Upper lobe of right lung (tissue), 1 donor: ENCODE data around the gene OR6J1. TPM values are rescaled to one million over a fixed set of nuclear protein-coding genes. Genes with fewer than 3 reads are reported as not detected.
"Not testable (repeated sequence)": the region's sequence is repeated elsewhere in the genome, so short reads cannot be mapped to it uniquely, and the experiment has no call there.

Experiments used
- ATAC-seq: fragments of 200-7000 bp; cut with Tn5 transposase; one replicate; pipeline ENCODE4 v1.9.1; 2020; ENCODE audit warnings: mild to moderate bottlenecking, moderate library complexity
- DNase-seq: peaks from one replicate; pipeline ENCODE4 v3.0.0-alpha.2; 2020
- H3K27ac ChIP-seq: fragments of 200-600 bp; one replicate; pipeline ENCODE4 v1.8.0; 2022
- H3K27me3 ChIP-seq: fragments of 200-600 bp; one replicate; pipeline ENCODE4 v1.8.0; 2022; ENCODE audit warnings: mild to moderate bottlenecking
- H3K36me3 ChIP-seq: fragments of 200-600 bp; one replicate; pipeline ENCODE4 v1.8.0; 2022
- H3K4me1 ChIP-seq: fragments of 200-600 bp; one replicate; pipeline ENCODE4 v1.8.0; 2022
- H3K4me3 ChIP-seq: fragments of 200-600 bp; one replicate; pipeline ENCODE4 v1.8.0; 2022; ENCODE audit warnings: mild to moderate bottlenecking
- H3K9me3 ChIP-seq: fragments of 200-600 bp; one replicate; pipeline ENCODE4 v1.8.0; 2022
- intact Hi-C: fragments of 100-400 bp; cut with DNase I; formaldehyde crosslinking; loops from one replicate; pipeline ENCODE4 v1.11.0; 2022
- total RNA-seq: library from RNA; stranded (reverse); fragmentation: NEBNext Ultra II Directional; extraction: Animal tissue kit (Norgen Biotek cat#: 25700); gene quantifications from one replicate; pipeline ENCODE4 v1.2.1, GENCODE V29; 2021
- TF ChIP-seq, protein P1 (sequence below): fragments of 200-600 bp; IDR thresholded peaks from one replicate; pipeline ENCODE4 v1.8.0; 2022; ENCODE audit warnings: antibody characterized with exemption
- donor health status: DM: no; HTN: yes; CAD: no; lungs with severe emphysema.

The OR6J1 gene
- total RNA-seq, 1 donor from 2014 or later = not detected

DNA sequence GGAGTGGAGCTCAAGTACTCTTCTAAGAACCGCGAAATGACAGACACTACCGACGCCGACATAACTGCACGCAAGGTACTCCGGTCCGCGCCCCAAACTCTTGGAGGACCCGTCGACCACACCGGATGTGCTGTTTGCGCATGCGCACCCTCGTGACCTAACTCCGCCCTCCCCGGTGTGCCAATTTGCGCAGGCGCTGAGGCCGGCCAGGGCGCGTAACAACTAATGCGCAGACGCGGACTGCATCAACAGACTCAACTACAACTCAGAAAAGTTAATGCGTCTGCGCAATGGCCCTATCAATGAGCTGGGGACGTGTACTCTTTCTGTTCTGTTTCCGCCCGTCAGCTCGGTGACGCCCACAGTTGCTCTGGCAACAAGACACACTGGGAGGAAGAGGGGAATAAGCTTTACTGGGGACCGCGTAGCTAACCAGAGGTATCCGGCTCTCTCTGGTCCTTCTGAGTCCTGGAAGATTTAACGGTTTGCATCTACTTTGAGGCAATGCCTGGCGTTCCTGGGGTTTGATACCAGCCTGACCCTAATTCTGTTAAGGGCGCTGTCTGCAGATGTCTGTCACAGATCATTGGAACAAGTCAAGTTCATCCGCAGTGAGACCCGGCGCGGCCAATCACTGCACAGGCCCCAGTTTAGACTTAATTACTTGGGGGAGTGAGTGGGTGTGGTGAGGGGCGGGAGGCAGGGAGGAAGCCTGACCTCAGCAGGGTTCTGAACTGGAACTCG is 54.9 kb downstream of the OR6J1 start, which contains the start of gene DAD1:
Gene DAD1, minus strand, starts transcription at position 129 of the 744 bp plus-strand sequence. Its CDS starts 67 bp downstream, at position 62.
- H3K27me3 ChIP-seq = no peaks in the 10 kb centered on the region
- H3K4me1 ChIP-seq = peaks cover 30% of the 10 kb centered on the region
- ATAC-seq (peak; percentile 98), DNase-seq (peak; percentile 99)
- no peaks in the 10 kb centered on the region for H3K9me3 ChIP-seq
- H3K36me3 ChIP-seq = no peaks in the 10 kb centered on the region
- peak within 1 kb of the TSS; percentile 99 for H3K27ac ChIP-seq
- intact Hi-C loops = no loop called here
- peak within 1 kb of the TSS; percentile 72 for H3K4me3 ChIP-seq
- TF ChIP-seq, protein P1, sequence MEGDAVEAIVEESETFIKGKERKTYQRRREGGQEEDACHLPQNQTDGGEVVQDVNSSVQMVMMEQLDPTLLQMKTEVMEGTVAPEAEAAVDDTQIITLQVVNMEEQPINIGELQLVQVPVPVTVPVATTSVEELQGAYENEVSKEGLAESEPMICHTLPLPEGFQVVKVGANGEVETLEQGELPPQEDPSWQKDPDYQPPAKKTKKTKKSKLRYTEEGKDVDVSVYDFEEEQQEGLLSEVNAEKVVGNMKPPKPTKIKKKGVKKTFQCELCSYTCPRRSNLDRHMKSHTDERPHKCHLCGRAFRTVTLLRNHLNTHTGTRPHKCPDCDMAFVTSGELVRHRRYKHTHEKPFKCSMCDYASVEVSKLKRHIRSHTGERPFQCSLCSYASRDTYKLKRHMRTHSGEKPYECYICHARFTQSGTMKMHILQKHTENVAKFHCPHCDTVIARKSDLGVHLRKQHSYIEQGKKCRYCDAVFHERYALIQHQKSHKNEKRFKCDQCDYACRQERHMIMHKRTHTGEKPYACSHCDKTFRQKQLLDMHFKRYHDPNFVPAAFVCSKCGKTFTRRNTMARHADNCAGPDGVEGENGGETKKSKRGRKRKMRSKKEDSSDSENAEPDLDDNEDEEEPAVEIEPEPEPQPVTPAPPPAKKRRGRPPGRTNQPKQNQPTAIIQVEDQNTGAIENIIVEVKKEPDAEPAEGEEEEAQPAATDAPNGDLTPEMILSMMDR = no peak

DNA sequence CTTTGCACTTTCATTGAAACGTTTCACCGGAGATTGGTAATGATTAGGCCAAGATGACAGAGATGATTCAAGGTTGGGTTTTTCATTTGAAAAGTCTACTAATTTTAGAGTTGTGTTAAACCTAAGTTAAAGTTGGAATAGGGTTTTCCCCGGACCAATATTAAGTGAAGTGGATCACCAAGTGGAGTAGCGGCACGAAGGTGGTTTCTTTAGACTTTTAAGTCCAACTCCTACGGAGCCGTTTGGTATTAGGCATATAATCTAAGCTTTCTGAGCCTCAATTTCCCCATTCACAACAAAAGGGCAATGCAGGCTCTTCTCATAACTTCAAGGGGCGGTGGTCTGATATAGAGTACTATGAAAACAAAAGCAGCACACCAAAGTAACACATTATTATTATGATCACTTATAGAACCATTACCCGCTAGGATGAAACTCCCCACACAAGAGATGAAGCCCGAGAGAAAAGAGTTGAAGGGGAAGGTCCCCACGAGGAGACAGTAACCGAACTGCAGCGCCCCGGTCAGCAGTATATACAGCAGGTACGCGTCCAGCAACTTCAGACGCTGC is 55.5 kb downstream of the OR6J1 start:
- peak overlapping the region; percentile 72 for H3K4me3 ChIP-seq
- H3K9me3 ChIP-seq = no peaks in the 10 kb centered on the region
- no peaks in the 10 kb centered on the region for H3K36me3 ChIP-seq
- peaks cover 31% of the 10 kb centered on the region for H3K4me1 ChIP-seq
- DNase-seq = no peak
- intact Hi-C loops = no loop called here
- TF ChIP-seq, protein P1 = no peak
- H3K27ac ChIP-seq = peak overlapping the region; percentile 99
- no peak for ATAC-seq
- H3K27me3 ChIP-seq = no peaks in the 10 kb centered on the region

DNA sequence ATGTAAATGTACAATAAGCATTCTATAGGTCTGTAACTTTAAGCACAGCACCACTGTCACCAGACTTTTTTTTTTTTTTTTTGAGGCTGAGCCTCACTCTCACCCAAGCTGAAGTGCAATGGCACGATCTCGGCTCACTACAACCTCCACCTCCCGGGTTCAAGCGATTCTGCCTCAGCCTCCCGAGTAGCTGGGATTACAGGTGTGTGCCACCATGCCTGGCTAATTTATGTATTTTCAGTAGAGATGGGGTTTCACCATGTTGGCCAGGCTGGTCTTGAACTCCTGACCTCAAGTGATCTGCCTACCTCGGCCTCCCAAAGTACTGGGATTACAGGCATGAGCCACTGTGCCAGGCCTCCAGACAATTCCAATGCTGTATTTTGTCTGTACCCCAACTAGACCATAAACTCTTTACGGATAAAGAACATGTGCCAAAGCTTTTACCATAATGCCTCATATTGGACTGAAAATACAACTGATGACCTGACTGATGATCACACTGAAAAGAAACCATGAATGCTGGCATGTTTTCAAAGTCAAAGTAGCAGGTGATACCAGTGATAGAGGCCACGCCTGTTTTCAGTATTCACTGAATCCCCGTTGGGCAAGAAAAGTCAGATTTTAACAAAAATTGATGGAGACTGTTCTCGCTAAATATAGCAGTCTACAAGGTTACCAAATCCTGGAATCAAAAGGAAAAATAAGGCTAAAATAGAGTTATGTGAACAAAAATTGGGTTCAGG is 56.3 kb downstream of the OR6J1 start:
- DNase-seq, ATAC-seq, H3K36me3 ChIP-seq, H3K27me3 ChIP-seq, H3K9me3 ChIP-seq, intact Hi-C loops: not testable (repeated sequence)
- Histone ChIP-seq H3K4me1 (peaks cover 38% of the 10 kb centered on the region), H3K27ac (peak overlapping the region; percentile 99), H3K4me3 (peak overlapping the region; percentile 72)

DNA sequence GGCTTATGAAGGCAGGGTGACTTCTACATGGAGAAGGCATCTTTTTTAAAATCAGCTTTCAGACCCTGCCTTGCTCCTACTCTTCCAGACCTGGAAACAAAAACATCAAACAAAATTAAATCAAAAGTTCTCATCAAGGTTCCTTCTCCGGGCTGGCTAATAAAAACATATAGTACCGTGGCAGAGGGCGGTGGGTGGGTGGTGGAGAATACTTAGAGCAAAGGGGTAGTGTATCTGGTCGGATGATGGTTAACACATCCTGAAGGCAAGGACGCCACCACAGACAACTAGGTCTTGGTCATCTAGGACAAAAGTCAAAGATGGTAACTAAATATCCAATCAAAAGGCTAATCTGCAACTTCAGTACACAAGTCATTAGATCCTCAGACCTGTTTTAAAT is 56.9 kb downstream of the OR6J1 start:
- H3K4me1 ChIP-seq = peaks cover 38% of the 10 kb centered on the region
- H3K27ac ChIP-seq = peak overlapping the region; percentile 44
- no peak overlapping the region for H3K4me3 ChIP-seq
- TF ChIP-seq, protein P1 = no peak
- no peaks in the 10 kb centered on the region for H3K9me3 ChIP-seq
- DNase-seq (no peak), ATAC-seq (no peak)
- H3K27me3 ChIP-seq = no peaks in the 10 kb centered on the region
- intact Hi-C loops = no loop called here
- no peaks in the 10 kb centered on the region for H3K36me3 ChIP-seq

DNA sequence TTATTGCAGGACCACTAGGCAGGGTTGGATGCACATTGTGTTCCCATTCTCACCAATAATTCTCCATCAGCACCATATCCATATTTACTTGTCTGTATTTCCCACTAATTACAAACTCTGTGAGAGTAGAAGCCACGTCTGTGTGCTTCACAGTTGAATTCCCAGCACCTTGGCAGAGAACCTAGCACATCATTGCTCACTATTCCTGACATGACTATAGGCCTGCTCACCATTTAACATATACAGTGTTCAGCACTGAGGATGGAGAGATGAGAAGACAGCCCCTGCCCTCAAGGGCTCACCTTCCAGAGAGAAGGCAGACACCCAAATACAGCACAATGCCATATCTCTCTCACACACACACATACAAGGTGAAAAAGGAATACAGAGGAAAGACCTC is 60.2 kb downstream of the OR6J1 start:
- H3K36me3 ChIP-seq = no peaks in the 10 kb centered on the region
- H3K4me1 ChIP-seq = peaks cover 38% of the 10 kb centered on the region
- ATAC-seq (no peak), DNase-seq (no peak)
- intact Hi-C loops = no loop called here
- no peak overlapping the region for H3K27ac ChIP-seq
- TF ChIP-seq, protein P1 = no peak
- no peaks in the 10 kb centered on the region for H3K9me3 ChIP-seq
- H3K4me3 ChIP-seq = no peak overlapping the region
- no peaks in the 10 kb centered on the region for H3K27me3 ChIP-seq

Other genes with a start within 250 kb of the OR6J1 start
- 184 TPM for gene DAD1, start 55.1 kb downstream of the OR6J1 start, total RNA-seq
- 34.2 TPM for gene ABHD4, start 46.1 kb downstream of the OR6J1 start, total RNA-seq
- gene OXA1L, start 122.3 kb upstream of the OR6J1 start, total RNA-seq = 105 TPM
- gene SLC7A7, start 171.1 kb upstream of the OR6J1 start, total RNA-seq = 84.4 TPM
- gene MRPL52, start 185.5 kb upstream of the OR6J1 start, total RNA-seq = 58.4 TPM
- 149 TPM for gene MMP14, start 192.2 kb upstream of the OR6J1 start, total RNA-seq
- gene LRP10, start 227.4 kb upstream of the OR6J1 start, total RNA-seq = 142 TPM
- 0.41 TPM for gene REM2, start 238.9 kb upstream of the OR6J1 start, total RNA-seq